Neural cell (in vitro differentiated cells): Measurements from ENCODE around the gene CREBRF.

ENCODE experiments used
- CTCF ChIP-seq: fragments of 450-650 bp; IDR thresholded peaks from 2 replicates; pipeline ENCODE4 v1.5.1; 2014; ENCODE audit warnings: antibody characterized with exemption, mild to moderate bottlenecking, moderate library complexity; ENCODE audit not compliant: poor library complexity, severe bottlenecking
- MXI1 ChIP-seq: fragments of 450-650 bp; conservative IDR thresholded peaks from 2 replicates; pipeline ENCODE4 v1.6.1; 2014; ENCODE audit warnings: antibody characterized with exemption, mild to moderate bottlenecking; ENCODE audit not compliant: poor library complexity, severe bottlenecking
- SMC3 ChIP-seq: fragments of 450-650 bp; conservative IDR thresholded peaks from 2 replicates; pipeline ENCODE4 v1.6.1; 2014; ENCODE audit warnings: antibody characterized with exemption, mild to moderate bottlenecking, moderate library complexity; ENCODE audit not compliant: poor library complexity

- TF ChIP-seq CTCF: no peak
- no peak for TF ChIP-seq SMC3
- no peak for TF ChIP-seq MXI1
These were observed 43.3 kb downstream of the CREBRF start for GRCh38 chr5:173099461-173099860.
